ENCODE data around the gene ZNF135.

The ZNF135 gene

DNA sequence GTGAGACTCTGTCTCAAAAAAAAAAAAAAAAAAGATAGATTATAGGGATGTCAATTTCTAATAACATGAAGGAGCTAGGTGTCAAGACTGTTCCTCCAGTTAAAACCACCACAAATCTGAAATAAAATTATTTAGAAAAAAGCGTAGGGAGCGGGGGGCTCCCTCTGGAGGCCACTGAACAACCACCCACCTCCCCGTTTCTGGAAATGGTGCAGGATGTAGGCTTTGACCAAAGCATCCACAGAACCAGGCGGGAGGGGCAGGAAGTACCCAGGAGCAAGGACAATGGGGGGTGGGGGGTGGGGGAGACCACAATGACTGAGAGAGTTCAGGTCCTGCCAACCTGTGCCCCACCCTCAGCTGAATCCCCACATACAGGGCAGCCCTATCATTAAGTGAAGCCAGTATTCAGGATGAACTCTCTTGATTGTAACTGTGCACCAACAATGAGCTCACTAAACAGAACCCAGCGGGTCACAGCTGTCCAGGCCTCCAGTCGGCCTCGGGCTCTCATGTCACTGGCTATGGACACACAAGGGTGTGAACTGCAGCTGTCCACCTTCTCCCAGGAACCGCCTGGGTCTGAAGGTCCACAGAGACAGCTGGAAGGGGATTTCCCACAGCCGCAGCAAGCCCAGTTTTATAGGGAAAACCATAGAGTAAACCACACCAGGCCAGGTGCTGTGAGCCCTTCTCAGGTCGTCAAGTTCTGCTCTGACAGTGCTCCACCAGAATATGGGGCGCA is 32.3 kb downstream of the ZNF135 start:
- no peak for DNase-seq (ENCODE audit: low read depth in 2 of 2)

- DNase-seq (ENCODE audit: low read depth in 2 of 2): no peak
Measured at GRCh38 chr19:58093071-58093470, 34.0 kb downstream of the ZNF135 start.

- no peak for DNase-seq (ENCODE audit: low read depth in 2 of 2)
Measured at GRCh38 chr19:58095328-58095727, 36.2 kb downstream of the ZNF135 start.

- DNase-seq (ENCODE audit: low read depth in 2 of 2): no peak
Measured at GRCh38 chr19:58096884-58097283, 37.8 kb downstream of the ZNF135 start.

DNA sequence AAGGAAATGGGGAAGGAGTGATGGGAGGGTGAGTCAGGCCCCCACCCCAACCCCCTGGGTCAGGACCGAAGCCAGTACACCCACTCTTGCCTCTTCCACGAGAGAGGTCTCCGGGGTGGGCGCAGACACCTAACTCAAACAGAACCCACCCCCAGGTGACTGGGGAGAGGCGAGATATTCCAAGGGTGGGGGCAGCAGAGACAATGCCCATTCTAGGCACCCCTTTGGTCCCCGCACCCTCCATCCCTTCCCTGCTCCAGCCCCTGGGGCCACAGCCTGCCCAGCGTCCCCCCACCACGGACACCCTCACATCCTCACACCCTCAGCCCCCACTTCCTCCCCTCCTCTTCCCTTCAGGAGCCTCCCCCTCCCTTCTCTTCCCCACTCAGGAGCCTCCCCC is 38.3 kb downstream of the ZNF135 start:
- DNase-seq (ENCODE audit: low read depth in 2 of 2): no peak

- DNase-seq (ENCODE audit: low read depth in 2 of 2): peak; percentile 89 to 92
Measured at GRCh38 chr19:58097781-58098681, 38.9 kb downstream of the ZNF135 start, which contains the start of gene ZSCAN18. ZSCAN18 (minus strand) TSS chr19:58098231; CDS start chr19:58090267, 7,964 bp downstream.

DNA sequence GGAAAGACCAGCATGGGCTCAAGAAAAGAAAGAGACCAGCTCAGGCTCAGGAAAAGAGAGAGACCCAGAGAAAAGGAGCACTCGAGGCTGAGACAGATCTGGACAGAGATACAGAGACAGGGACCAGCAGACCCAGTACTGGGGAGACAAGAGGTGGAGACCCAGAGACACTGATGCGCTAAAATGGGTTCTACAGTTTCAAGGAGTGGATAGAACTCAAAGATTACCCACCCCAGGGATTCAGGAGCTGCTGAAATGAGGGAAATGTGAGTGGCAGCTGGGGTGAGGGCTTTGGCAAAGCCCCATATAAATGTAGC is 39.6 kb downstream of the ZNF135 start:
- DNase-seq (ENCODE audit: low read depth in 2 of 2): no peak

DNA sequence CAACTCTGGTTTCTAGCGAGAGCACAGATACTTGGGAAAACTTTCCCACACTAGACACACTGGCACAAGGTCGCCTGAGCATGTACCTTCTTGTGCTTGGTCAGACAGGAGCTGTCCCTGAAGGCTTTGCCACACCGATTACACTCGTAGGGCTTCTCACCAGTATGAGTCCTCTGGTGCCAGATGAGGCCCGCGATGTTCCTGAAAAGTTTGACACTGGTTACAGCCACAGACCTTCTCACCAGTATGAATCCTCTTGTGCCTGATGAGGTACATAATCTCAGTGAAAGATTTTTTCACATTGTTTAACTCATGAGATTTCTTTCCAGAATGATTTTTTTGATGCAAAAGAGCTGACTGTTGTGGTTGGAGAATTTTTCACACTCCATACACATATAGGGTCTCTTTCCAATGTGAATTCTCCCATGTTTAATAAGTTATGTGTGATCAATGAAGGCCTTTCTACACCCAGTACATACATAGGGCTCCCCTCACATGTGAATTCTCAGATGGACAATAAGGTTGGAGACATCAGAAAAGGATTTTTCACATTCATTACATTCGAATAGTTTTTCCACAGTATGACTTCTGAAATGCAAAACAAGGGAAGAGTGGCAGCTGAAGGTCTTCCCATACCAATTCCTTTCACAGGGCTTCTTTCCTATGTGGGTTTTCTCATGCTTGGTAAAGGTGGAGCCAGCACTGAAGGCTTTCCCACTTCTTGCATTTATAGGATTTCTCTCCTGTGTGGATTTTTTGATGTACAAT is 48.9 kb downstream of the ZNF135 start:
- DNase-seq (ENCODE audit: low read depth in 2 of 2): no peak

DNA sequence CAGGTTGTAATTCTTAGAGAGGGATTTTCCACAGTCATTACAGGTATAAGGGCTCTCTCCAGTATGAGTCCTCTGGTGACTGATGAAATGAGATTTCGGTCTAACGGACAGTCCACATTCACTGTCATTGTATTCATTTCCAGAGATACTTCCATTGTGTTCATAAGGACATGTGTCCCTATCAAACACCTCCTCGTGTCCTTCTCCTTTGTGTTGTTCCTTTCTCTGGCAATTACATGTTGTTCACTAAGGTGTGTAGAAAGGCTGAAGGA is 49.4 kb downstream of the ZNF135 start:
- no peak for DNase-seq (ENCODE audit: low read depth in 2 of 2)

DNA sequence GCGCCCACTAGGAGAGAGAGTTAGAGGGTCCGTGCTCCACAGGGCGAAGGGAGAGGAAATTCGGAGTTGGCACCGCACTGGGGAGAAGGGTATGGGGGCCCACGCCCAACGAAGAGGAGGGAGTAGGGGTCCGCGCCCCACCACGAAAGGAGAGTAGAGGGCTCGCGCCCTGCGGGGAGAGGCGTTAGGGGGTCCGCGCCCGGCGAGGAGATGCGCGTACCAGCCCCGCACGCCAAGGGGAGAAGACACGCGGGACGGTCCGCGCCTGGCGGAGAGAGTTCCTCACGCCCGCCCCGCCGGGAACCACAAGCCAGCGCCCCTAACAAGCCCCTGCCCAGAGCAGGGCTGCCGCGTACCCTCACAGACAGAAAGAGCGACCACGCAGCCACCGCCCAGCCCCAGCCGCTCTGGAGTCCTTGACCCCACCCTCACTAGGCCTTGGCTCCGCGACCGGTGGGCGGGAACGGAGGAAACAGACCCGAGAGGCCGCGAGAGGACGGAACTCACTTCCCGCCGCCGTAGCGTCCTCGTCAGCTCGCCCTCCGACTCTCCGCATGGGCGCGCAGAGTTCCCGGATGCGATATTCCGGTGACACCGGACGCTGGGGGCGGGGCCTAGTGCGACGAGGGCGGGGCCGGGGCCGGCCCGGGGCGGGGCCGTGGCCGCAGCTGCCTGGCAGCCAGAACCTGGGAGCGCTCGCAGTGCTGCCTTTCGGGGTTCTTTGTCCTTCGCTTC is 58.9 kb downstream of the ZNF135 start:
- DNase-seq (ENCODE audit: low read depth in 2 of 2): no peak

DNA sequence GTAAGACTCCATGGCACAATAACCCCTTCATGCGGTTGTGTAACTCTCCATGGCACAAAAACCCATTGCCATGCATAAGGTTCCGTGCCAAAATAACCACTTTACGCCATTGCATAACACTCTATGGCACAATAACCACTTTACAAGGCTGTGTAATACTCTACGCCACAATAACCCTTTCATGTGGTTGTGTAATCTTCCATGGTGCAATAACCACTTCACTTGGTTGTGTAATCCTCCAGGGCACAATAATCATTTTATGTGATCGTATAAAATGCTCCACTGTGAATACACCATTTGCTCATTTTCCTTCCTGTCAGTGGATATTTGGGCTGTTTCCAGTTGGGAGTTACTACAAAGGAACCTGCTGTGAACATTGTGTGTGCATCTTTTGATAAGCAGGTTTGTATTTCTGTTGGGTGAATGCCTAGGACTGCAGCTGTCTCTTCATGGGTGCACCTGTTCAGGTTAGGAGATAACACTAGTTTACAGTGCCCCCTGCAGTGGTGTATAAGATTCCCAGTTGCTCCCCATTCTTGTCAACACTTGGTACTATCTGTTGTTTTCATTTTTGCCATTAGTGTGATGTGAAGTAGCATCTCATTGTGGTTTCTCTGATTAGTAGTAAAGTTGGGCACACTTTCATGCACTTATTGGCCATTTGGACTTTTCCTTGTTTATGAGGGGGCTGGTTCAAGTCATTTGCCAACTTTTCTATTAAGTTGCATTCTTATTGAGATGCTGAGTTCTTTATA is 60.1 kb downstream of the ZNF135 start:
- DNase-seq (ENCODE audit: low read depth in 2 of 2): no peak
